Measurements from ENCODE around the gene NEIL3. TPM values are rescaled to one million over a fixed set of nuclear protein-coding genes. Genes with fewer than 3 reads are reported as not detected.
A peak's percentile ranks its signal among the peaks of the same experiment; 100 is the strongest.

The NEIL3 gene
- total RNA-seq, 2 donors from 2014 or later: 0.52 TPM; not detected in 1

GRCh38 chr4:177332119-177332518 lies 22.4 kb downstream of the NEIL3 start:
- TF ChIP-seq, protein P1, sequence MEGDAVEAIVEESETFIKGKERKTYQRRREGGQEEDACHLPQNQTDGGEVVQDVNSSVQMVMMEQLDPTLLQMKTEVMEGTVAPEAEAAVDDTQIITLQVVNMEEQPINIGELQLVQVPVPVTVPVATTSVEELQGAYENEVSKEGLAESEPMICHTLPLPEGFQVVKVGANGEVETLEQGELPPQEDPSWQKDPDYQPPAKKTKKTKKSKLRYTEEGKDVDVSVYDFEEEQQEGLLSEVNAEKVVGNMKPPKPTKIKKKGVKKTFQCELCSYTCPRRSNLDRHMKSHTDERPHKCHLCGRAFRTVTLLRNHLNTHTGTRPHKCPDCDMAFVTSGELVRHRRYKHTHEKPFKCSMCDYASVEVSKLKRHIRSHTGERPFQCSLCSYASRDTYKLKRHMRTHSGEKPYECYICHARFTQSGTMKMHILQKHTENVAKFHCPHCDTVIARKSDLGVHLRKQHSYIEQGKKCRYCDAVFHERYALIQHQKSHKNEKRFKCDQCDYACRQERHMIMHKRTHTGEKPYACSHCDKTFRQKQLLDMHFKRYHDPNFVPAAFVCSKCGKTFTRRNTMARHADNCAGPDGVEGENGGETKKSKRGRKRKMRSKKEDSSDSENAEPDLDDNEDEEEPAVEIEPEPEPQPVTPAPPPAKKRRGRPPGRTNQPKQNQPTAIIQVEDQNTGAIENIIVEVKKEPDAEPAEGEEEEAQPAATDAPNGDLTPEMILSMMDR (IDR thresholded peaks at IDR 0.05): no peak
- peaks cover 0 to 12% of the 10 kb centered on the region in 2 donors for H3K9me3 ChIP-seq
- no peaks in the 10 kb centered on the region for H3K36me3 ChIP-seq
- H3K4me1 ChIP-seq: no peaks in the 10 kb centered on the region
- no peak overlapping the region for H3K27ac ChIP-seq
- H3K27me3 ChIP-seq: no peaks in the 10 kb centered on the region
- no peak for DNase-seq (ENCODE audit: low spot score)
- H3K4me3 ChIP-seq: no peak overlapping the region

- Histone ChIP-seq H3K36me3 (no peaks in the 10 kb centered on the region), H3K4me1 (no peaks in the 10 kb centered on the region), H3K4me3 (no peak overlapping the region), H3K27ac (no peak overlapping the region), H3K27me3 (no peaks in the 10 kb centered on the region), H3K9me3 (no peaks in the 10 kb centered on the region)
- TF ChIP-seq, protein P1 (IDR thresholded peaks at IDR 0.05): peak; percentile 49 to 74
- DNase-seq (ENCODE audit: low spot score): no peak
Measured at GRCh38 chr4:177339477-177340374, 30.1 kb downstream of the NEIL3 start.

DNA sequence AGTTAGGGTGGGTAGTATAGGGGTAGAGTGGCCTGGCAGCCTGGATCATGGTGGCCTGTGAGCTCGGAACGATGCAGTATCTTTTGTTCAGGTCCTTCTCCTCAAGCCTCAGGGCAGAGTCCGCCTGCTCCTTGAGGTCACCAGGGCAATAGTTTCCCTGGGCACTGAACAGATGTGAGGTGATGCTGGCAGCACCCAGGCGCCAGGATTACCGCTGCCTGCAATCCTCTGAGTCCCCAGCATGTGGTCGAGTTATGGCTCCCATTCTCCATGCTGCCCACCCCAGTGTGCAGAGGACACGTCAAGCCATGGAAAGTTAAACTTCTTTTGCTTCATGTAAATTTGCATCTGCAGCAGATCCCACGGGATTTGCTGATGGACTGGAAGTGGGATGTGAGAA lies 38.7 kb downstream of the NEIL3 start:
- Histone ChIP-seq H3K4me3 (no peak overlapping the region), H3K4me1 (no peaks in the 10 kb centered on the region), H3K36me3 (no peaks in the 10 kb centered on the region), H3K9me3 (no peaks in the 10 kb centered on the region), H3K27ac (no peak overlapping the region), H3K27me3 (no peaks in the 10 kb centered on the region)
- TF ChIP-seq, protein P1 (IDR thresholded peaks at IDR 0.05): no peak
- DNase-seq (ENCODE audit: low spot score): no peak

- Histone ChIP-seq H3K36me3 (no peaks in the 10 kb centered on the region), H3K27me3 (no peaks in the 10 kb centered on the region), H3K4me3 (no peak overlapping the region), H3K9me3 (no peaks in the 10 kb centered on the region), H3K27ac (no peak overlapping the region), H3K4me1 (no peaks in the 10 kb centered on the region)
- TF ChIP-seq, protein P1 (IDR thresholded peaks at IDR 0.05): no peak
- no peak for DNase-seq (ENCODE audit: low spot score)
Measured at GRCh38 chr4:177349191-177349590, 39.5 kb downstream of the NEIL3 start.

- no peaks in the 10 kb centered on the region for H3K27me3 ChIP-seq
- no peak overlapping the region for H3K27ac ChIP-seq
- no peaks in the 10 kb centered on the region for H3K4me1 ChIP-seq
- no peaks in the 10 kb centered on the region for H3K36me3 ChIP-seq
- DNase-seq (ENCODE audit: low spot score): no peak
- no peak overlapping the region for H3K4me3 ChIP-seq
- no peaks in the 10 kb centered on the region for H3K9me3 ChIP-seq
- TF ChIP-seq, protein P1 (IDR thresholded peaks at IDR 0.05): no peak
Measured at GRCh38 chr4:177351622-177352244, 42.1 kb downstream of the NEIL3 start.
